ENCODE measurements around the gene NAP1L1.

Gene NAP1L1

GRCh38 chr12:76083904-76084862, at the start of gene NAP1L1:
Gene NAP1L1 (minus strand): TSS chr12:76084685. CDS start chr12:76074219, 10,466 bp downstream.
- DNase-seq (peak; percentile 97), ATAC-seq (peak; percentile 90)

- no peak for ATAC-seq
- DNase-seq = no peak
Observed at GRCh38 chr12:76127588-76127987, 43.1 kb upstream of the NAP1L1 start.

GRCh38 chr12:76124456-76124855, 40.0 kb upstream of the NAP1L1 start:
- DNase-seq (no peak), ATAC-seq (no peak)

- ATAC-seq (no peak), DNase-seq (no peak)
Observed at GRCh38 chr12:76123259-76124212, 39.1 kb upstream of the NAP1L1 start.

- DNase-seq = no peak
- no peak for ATAC-seq
Observed at GRCh38 chr12:76119887-76120286, 35.4 kb upstream of the NAP1L1 start.

- ATAC-seq = no peak
Observed at GRCh38 chr12:76117751-76118150, 33.3 kb upstream of the NAP1L1 start.

GRCh38 chr12:76117067-76117691, 32.7 kb upstream of the NAP1L1 start:
- no peak for ATAC-seq
- DNase-seq = no peak

More at GRCh38 chr12:76117751-76118150, 33.3 kb upstream of the NAP1L1 start:
- no peak for DNase-seq

GRCh38 chr12:76113800-76114757, 29.6 kb upstream of the NAP1L1 start:
- DNase-seq (no peak), ATAC-seq (no peak)

GRCh38 chr12:76111209-76111749, 26.8 kb upstream of the NAP1L1 start:
- no peak for DNase-seq
- ATAC-seq = no peak

- ATAC-seq (no peak), DNase-seq (no peak)
Observed at GRCh38 chr12:76109879-76110278, 25.4 kb upstream of the NAP1L1 start.

GRCh38 chr12:76108356-76108755, 23.9 kb upstream of the NAP1L1 start:
- ATAC-seq (no peak), DNase-seq (no peak)

- no peak for DNase-seq
- no peak for ATAC-seq
Observed at GRCh38 chr12:76106631-76107030, 22.1 kb upstream of the NAP1L1 start.

GRCh38 chr12:76103958-76104357, 19.5 kb upstream of the NAP1L1 start:
- DNase-seq = no peak
- no peak for ATAC-seq

- no peak for ATAC-seq
- DNase-seq = no peak
Observed at GRCh38 chr12:76101739-76102385, 17.4 kb upstream of the NAP1L1 start.

- no peak for DNase-seq
- ATAC-seq = no peak
Observed at GRCh38 chr12:76096079-76096646, 11.7 kb upstream of the NAP1L1 start.

- DNase-seq (no peak), ATAC-seq (no peak)
Observed at GRCh38 chr12:76094754-76095153, 10.3 kb upstream of the NAP1L1 start.

GRCh38 chr12:76091246-76091754, 6.8 kb upstream of the NAP1L1 start:
- DNase-seq (no peak), ATAC-seq (no peak)

GRCh38 chr12:76085520-76085868, 1.0 kb upstream of the NAP1L1 start:
- DNase-seq = peak; percentile 53
- no peak for ATAC-seq

- ATAC-seq (peak; percentile 60), DNase-seq (no peak)
Observed at GRCh38 chr12:76084863-76085519, 506 bp upstream of the NAP1L1 start.
